GM21619 (cell line): ENCODE results near the gene C2orf92.
"Not testable (repeated sequence)": the region's sequence is repeated elsewhere in the genome, so short reads cannot be mapped to it uniquely, and the experiment has no call there.

Experiments used
- ATAC-seq: cut with Tn5 transposase; IDR thresholded peaks from one replicate; pipeline ENCODE4 v1.9.1; 2021; ENCODE audit not compliant: unreplicated experiment

The C2orf92 gene

DNA sequence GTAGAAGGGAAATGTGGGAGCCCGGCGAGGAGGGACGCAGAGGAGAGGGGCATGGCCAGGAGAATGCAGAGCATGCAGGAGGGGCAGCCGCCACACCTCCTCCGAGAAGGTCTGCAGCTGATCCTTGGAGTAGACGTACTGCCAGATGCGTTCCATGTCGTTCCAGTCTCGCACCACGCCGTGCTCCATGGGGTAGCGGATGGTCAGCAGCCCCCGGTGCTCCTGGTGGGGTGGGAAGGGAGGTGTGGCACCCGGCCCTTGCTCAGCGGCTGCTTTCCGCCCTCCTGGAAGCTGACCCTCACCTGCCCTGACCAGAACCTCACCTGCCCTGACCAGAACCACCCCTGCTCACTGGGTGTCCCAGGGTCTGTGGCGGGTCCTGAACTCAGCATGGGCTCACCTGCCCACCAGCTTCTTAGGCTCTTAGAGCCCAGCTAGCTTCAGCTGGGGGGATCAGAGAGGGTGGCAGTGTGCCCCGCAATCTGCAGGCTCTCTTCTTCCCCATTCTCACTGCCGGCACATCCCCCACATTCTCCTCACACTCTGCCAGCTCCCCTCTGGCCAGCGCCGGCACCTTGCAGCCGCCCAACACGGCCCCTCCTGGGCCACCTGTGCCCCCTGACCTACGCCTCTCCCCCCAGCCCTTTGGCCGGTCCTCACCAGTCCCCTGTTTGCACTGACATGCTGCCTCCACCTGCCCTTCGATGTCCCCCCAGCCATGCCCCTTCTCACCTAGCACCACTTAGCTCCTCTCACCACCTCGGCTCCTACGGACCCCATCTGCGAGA is 10.1 kb upstream of the C2orf92 start:
- no peak for ATAC-seq

GRCh38 chr2:97660044-97660774 is 9.3 kb upstream of the C2orf92 start:
- no peak for ATAC-seq

- no peak for ATAC-seq
These were observed 8.6 kb upstream of the C2orf92 start for GRCh38 chr2:97660775-97661389.

DNA sequence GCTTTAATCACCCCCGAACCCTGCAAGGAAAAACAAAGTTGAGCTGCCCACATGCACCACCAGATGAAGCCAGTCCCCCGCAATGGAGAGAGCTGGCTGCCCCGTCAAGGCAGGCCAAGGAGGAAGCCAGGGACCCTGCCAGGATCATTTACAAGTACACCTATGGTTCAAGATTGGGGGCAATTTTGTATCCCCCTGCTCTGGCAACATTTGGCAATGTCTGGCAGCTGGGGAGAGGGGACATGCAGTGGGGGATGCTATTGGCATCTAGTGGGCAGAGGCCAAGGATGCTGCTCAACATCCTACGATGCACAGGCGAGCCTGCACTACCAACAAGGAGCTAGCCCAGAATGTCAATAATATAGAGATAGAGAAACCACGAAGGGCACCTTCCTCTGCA is 7.6 kb upstream of the C2orf92 start:
- no peak for ATAC-seq

DNA sequence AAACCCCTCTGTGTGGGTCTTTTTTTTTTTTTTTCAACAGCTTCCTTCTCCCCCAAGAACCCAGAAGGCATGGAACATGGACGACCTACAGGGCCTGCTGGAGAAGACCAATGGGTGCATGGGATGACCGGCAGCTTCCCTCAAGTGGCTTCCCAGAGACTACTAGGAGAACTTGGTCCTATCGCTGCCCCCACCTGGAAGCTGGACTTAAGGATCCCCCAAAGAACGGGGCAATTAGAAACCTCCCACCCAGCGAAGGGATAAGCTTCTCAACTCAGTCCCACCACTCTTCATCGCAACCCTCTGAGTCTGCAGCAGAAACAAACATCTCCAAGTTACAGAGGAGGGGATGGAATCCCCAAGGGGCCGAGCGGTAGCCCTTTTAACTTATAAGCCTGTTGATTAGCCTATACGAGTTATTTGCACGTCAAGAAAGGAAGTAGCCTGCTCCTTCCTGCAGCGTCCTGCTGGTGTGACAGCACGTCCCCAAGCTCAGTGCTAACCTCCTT is 7.1 kb upstream of the C2orf92 start:
- no peak for ATAC-seq

DNA sequence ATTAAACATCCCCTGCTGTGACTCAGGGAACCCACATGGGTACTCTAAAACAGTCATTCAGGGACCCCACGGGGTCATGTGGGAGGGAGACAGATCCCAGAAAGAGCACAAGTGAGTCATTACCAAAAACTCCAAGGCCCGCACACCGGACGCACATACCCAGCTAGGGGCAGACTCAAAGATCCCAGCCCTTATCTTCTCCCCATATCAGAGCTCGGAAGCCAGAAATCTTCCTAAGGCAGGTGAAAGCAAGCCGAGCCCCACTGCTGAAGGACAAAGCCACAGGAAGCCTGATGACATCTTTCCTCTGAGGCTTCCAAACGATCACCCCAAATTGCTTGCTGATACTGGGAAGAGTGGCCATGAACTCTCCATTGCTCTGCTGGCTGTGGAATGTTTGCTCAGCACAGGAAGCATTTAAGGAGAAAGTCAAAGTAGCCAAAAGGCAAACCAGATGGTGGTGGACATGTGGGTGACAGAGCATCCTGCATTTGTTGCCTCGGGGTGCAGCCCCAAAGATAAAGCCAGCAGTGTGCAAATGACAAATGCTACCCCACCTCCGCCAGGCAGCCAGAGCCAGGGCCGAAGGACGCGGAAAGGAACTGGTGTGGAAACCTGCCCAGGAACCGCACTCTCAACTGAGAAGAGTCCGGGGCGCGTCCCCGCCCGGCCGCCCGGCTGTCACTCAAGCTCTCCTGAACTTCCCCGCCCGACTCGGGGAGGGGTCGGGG is 6.5 kb upstream of the C2orf92 start:
- ATAC-seq = peak; percentile 42

DNA sequence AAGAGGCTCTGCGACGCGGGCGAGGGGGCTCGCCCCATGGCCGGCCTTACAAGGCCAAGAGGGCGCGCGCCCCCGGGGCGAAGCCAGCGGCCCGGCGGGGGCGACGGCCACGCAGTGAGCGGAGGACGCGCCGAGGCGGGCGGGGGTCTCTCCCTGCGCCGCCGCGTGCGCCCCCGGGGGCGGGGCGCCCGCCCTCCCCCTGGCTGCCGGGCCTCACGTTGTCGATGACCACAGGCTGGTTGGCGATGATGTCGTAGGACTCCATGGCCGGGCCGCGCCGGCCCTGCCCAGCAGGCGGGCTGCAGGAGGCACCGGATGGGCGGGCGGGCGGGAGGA is 5.9 kb upstream of the C2orf92 start:
- no peak for ATAC-seq

DNA sequence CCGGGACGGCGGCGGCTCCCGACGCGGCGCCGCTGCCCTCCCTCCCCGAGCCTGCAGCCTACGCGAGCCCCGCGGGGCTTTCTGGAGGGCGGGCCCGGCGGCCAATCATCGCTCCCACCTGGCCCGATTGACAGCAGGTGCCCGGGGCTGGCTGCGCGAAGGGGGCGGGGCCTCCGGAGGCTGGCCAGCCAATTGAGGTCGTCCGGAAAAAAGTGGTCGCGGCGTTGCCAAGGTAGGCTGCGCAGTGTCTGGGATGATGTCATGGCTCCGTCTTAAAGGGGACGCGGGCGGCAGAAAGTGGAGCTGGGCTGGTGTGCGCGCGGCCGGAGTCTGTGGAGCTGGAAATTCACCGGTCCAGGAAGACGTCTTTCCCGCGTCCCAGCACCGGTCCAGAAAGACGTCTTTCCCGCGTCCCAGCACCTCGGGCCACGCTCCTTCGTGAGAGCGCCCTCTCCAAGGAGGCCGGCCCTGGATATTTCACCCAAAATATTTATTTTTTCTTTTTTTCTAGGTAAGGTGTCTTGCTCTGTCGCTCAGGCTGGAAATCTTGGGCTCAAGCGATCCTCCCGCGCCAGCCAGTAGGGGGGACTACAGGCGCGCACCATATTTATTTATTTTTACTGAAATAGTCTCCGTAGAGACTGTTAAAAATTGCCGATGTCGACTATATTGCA is 5.4 kb upstream of the C2orf92 start, which contains the start of gene ACTR1B:
Gene ACTR1B, minus strand, starts transcription at position 83 of the 674 bp plus-strand sequence. CDS start 154 bp downstream, outside the sequence.
- ATAC-seq = peak; percentile 77

DNA sequence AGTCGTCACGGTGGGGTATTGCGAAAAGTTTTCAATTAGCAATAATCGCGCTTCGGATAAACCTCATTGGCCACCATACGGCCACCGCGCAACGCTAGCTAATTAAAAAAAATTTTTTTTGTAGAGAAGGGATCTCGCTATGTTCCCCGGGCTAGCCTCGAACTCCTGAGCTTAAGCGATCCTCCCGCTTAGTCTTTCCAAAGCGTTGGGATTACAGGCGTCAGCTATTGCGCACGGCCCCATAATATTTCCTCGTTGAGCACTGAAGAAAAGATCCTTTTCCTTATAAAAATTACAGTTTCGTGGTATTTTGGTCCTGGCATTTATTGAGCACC is 4.9 kb upstream of the C2orf92 start:
- ATAC-seq = no peak

DNA sequence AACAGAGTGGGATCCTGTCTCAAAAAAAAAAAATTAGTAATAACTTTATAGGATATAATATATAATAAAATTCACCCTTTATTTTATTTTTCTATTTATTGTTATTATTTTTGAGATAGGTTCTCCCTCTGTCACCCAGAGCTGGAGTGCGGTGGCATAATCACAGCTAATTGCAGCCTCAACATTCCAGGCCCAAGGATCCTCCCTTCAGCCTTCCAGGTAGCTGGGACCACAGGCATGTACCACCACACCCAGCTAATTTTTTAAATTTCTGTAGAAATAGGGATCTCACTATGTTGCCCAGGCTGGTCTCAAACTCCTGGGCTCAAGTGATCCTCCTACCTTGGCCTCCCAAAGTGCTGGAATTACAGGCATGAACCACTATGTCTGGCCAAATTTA is 958 bp downstream of the C2orf92 start:
- ATAC-seq = no peak

GRCh38 chr2:97671526-97671925 is 2.0 kb downstream of the C2orf92 start:
- ATAC-seq = no peak

DNA sequence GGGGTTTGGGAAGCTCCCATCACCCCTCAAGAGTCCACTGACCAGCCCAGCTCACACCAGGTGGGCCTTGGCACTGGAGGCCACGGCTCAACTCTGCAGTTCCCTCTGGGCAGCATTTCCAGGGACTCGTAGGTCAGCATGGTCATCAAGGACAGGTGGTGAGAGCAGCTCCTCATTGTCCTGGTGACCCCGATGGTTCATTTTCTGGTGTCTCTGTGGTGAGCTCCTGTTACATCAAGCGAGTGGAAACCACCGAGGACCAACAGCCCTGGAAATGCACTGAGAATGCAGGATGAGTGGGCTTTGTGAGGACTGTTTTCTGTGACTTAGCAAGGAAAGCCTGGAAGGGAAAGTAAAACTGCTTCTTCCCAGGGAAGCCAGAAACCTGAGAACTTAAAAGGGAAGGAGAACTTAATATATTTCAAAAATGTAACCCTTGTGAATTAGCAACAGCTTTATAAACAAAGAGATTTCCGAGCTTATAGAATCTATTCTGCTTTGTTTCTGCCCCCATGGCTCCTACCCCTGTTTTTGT is 3.2 kb downstream of the C2orf92 start:
- not testable (repeated sequence) for ATAC-seq

GRCh38 chr2:97673182-97673914 is 3.8 kb downstream of the C2orf92 start:
- no peak for ATAC-seq

DNA sequence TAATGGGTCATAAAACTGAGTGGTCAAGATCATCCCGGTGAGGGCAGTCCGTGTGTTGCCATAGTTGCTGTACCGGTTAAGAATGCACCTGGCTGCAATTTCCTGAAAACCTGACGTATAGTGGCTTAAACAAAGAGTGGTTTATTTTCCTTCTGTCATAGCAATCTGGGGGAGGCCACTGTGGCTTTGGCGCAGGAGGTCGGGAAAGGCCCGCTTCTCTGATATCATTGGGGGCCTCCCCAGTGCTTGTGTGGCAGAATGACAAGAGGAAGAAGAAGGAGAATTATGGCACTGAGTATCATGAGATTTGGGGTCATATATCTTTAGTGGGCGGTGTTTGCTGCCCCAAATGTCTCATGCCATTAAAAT is 4.4 kb downstream of the C2orf92 start:
- ATAC-seq = no peak

DNA sequence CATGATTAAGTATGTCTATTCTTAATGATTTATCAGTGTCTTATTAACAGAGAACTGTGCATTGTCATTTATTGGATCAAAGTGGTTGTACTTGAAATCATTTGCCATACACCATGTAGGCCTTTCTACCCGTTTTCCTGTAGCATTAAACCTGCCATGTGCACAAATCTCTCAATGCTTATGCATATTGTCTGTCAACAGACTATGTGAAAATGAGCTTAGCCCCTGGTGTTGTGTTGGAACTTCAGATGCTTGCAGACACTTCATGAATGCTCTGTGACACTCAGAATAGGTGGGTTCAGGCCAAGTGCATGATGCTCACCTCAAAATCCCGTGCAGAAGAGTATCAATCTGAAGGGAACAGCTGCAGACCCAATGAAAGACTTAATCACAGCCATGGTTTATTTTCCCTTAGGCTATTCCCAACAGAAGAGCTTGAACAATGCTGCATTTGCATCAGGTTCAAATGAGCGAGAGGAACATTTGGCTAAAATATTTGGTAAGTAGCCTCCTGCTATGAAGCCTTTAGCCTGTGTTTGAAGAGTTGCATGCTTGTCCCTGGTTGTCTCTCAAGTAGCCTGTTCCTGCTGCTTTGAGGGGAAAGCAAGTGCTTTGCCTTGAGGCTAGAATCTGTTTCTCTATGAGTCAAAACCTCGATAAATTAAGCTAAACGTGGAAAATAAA is 6.1 kb downstream of the C2orf92 start:
- ATAC-seq = no peak

DNA sequence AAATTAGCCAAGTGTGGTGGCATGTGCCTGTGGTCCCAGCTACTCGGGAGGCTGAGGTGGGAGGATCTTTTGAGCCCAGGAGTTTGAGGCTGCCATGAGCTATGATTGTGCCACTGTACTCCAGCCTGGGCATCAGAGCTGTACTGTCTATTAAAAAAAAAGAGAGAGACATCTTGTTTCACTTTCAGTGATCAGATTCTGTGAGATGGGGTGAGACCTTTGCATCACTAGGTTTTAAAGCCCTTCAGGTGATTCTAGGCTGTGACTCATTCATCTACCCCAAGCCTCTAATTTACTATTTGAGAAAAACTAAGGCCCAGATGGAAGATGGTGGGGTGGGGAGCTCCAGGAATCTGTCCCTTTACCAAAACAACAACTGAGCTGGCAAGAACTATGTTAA is 7.1 kb downstream of the C2orf92 start:
- no peak for ATAC-seq

- no peak for ATAC-seq
These were observed 8.0 kb downstream of the C2orf92 start for GRCh38 chr2:97677480-97677879.

DNA sequence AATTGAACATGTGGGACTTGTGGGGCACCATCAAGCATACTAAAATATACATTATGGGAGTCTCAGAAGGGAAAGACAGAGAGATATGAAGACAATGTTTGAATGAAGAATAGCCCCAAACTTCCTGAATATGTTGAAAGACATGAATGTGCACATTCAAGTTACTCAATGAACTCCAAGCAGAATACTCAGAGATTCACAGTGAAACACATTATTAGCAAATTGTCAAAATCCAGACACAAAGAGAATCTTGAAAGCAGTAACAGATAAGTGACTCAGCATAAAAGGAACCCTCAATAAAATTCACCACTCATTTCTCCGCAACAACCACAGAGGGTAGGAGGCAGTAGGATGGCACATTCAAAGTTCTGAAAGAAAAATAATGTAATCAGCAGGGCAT is 8.8 kb downstream of the C2orf92 start:
- no peak for ATAC-seq

DNA sequence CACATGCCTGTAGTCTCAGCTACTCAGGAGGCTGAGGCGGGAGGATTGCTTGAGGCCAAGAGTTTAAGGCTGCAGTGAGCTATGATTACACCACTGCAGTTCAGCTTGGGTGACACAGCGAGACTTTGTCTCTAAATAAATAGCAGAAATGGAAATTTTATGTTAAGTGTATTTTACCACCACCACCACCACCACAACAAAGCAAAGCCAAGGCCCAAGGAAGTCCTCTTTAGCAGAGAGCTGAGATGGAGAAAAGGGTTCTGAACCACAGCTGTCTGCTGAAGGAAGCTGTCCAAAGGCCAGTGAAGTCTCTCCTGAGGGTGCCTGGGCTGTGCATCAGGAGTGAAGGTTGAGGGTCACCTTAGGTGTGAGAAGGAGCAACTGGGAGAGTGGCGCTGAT is 17.7 kb downstream of the C2orf92 start:
- not testable (repeated sequence) for ATAC-seq
